Ectodermal cell (in vitro differentiated cells): Measurements from ENCODE around the gene DAP3. TPM values are rescaled to one million over a fixed set of nuclear protein-coding genes. Genes with fewer than 3 reads are reported as not detected.
"Not testable (repeated sequence)": the region's sequence is repeated elsewhere in the genome, so short reads cannot be mapped to it uniquely, and the experiment has no call there.

ENCODE experiments used
- H3K27ac ChIP-seq: 2 replicates; pipeline ENCODE4 v1.7.0; 2013; ENCODE audit warnings: mild to moderate bottlenecking, low read depth, low read length; ENCODE audit not compliant: insufficient read depth, poor library complexity, severe bottlenecking
- H3K27me3 ChIP-seq: 2 replicates; pipeline ENCODE4 v1.7.0; 2013; ENCODE audit warnings: mild to moderate bottlenecking, low read length; ENCODE audit not compliant: insufficient read depth, control insufficient read depth, poor library complexity, severe bottlenecking
- H3K36me3 ChIP-seq: one replicate; pipeline ENCODE4 v1.7.0; 2013; ENCODE audit warnings: low read length; ENCODE audit not compliant: control insufficient read depth, insufficient read depth
- H3K4me1 ChIP-seq: one replicate; pipeline ENCODE4 v1.7.0; 2013; ENCODE audit warnings: low read length; ENCODE audit not compliant: control insufficient read depth, insufficient read depth
- H3K4me3 ChIP-seq: 2 replicates; pipeline ENCODE4 v1.7.0; 2013; ENCODE audit warnings: low read depth, low read length, control low read depth; ENCODE audit not compliant: insufficient read depth
- H3K9me3 ChIP-seq: 2 replicates; pipeline ENCODE4 v1.7.0; 2013; ENCODE audit warnings: mild to moderate bottlenecking, low read length, moderate library complexity; ENCODE audit not compliant: control insufficient read depth
- WGBS, 2 experiments: methylation state at CpG; one replicate each; pipeline ENCODE4 v1.1.7; 2013; ENCODE audit warnings: missing lambda C conversion rate in 2 of 2; 5-methylcytosine and 5-hydroxymethylcytosine counted together
- polyA plus RNA-seq, 4 experiments: library from polyadenylated mRNA; stranded (reverse); fragments of 50-300 nt; gene quantifications; one replicate each; pipeline ENCODE4 v1.2.3, GENCODE V29; 2013

DAP3 gene
- 105 TPM for polyA plus RNA-seq (2013, experiment 1 of 4)
- 112 TPM for polyA plus RNA-seq (2013, experiment 2 of 4)
- polyA plus RNA-seq (2013, experiment 3 of 4) = 75.0 TPM
- polyA plus RNA-seq (2013, experiment 4 of 4) = 88.5 TPM

- 0% methylated on average over 27 to 28 of the region's 28 CpGs for WGBS, 2 experiments
- peak within 1 kb of the TSS; percentile 98 for H3K27ac ChIP-seq
- not testable (repeated sequence) for H3K4me1 ChIP-seq, H3K27me3 ChIP-seq, H3K9me3 ChIP-seq
- H3K36me3 ChIP-seq = peaks cover 21% of the 10 kb centered on the region
- H3K4me3 ChIP-seq = peak within 1 kb of the TSS; percentile 93
Measured at GRCh38 chr1:155689081-155689607, at the start of gene DAP3. DAP3 (plus strand) TSS chr1:155689091; CDS start chr1:155709780, 20,689 bp downstream.

DNA sequence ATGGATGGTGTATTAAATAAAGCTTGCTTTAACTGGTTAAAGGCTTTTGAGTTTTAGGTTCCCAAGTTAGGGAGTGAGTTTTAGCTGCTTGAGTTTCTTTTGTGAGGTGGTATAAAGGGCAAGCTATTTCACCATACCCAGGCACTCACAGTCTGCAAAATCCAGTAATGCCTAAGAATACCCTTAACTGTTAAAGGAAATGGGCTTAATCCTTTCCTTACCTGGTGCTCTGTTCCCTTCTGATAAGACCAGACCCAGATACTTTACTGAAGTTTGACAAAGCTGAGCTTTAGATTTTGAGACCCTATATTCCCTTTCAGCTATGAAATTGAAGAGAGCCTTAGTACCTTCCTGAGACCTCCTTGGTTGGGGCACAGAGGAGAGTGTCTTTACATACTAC is 48.5 kb upstream of the DAP3 start:
- no peaks in the 10 kb centered on the region for H3K36me3 ChIP-seq
- H3K4me3 ChIP-seq = no peak overlapping the region
- no peaks in the 10 kb centered on the region for H3K27me3 ChIP-seq
- peaks cover 4% of the 10 kb centered on the region for H3K9me3 ChIP-seq
- H3K4me1 ChIP-seq = no peaks in the 10 kb centered on the region
- H3K27ac ChIP-seq = no peak overlapping the region

DNA sequence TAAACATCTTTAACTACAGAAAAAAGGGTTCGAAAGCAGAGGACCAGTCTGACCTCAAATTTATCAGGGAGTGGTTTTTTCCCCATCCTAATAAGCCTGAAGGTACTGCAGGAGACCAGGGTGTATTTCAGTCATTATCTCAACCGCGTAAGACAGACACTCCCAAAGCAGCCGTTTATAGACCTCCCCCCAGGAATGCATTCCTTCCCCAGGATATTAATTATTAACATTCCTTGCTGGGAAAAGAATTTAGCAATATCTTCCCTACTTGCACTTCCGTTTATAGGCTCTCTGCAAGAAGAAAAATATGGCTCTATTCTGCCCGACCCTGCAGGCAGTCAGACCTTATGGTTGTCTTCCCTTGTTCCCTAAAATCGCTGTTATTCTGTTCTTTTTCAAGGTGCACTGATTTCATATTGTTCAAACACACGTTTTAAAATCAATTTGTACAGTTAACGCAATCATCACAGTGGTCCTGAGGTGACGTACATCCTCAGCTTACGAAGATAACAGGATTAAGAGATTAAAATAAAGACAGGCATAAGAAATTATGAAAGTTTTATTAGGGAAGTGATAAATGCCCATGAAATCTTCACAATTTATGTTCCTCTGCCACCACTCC is 46.2 kb upstream of the DAP3 start:
- WGBS, 2 experiments = 86 to 88% methylated on average over 11 of the region's 11 CpGs
- not testable (repeated sequence) for H3K27ac ChIP-seq, H3K4me3 ChIP-seq, H3K27me3 ChIP-seq, H3K36me3 ChIP-seq, H3K4me1 ChIP-seq, H3K9me3 ChIP-seq

DNA sequence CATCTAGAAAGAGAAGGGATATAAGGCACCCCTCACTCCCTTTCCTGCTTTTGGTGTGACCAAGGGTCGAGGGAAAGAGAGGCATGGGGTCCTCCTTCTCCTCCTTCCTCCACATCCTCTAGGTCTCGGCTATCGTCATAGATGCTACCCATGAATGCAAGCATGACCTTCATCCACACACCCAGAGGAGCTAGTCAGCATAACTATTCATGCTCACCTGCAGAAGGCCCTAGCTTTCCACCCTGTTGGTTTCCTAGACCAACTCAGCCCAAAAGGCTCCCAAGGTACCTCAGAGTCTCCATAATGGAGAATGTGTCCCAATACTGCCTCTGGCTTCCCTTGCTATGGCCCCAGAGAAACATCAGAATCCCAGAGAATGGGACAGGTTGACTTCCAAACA is 45.7 kb upstream of the DAP3 start:
- H3K4me3 ChIP-seq = no peak overlapping the region

GRCh38 chr1:155645034-155645598 is 43.8 kb upstream of the DAP3 start:
- H3K4me1 ChIP-seq = no peaks in the 10 kb centered on the region
- H3K27ac ChIP-seq = no peak overlapping the region
- H3K27me3 ChIP-seq = no peaks in the 10 kb centered on the region
- H3K36me3 ChIP-seq = no peaks in the 10 kb centered on the region
- WGBS, 2 experiments = 89 to 90% methylated on average over 4 of the region's 4 CpGs
- H3K9me3 ChIP-seq = peaks cover 4% of the 10 kb centered on the region
- no peak overlapping the region for H3K4me3 ChIP-seq

More for the DNA sequence above, 45.7 kb upstream of the DAP3 start:
- Histone ChIP-seq H3K36me3 (no peaks in the 10 kb centered on the region), H3K27me3 (no peaks in the 10 kb centered on the region), H3K4me1 (no peaks in the 10 kb centered on the region), H3K9me3 (peaks cover 4% of the 10 kb centered on the region), H3K27ac (no peak overlapping the region)
- WGBS, 2 experiments = 85 to 97% methylated on average over 3 of the region's 3 CpGs

GRCh38 chr1:155645648-155646047 is 43.2 kb upstream of the DAP3 start:
- H3K36me3 ChIP-seq = no peaks in the 10 kb centered on the region
- peaks cover 4% of the 10 kb centered on the region for H3K9me3 ChIP-seq
- H3K4me1 ChIP-seq = no peaks in the 10 kb centered on the region
- no peak overlapping the region for H3K4me3 ChIP-seq
- no peaks in the 10 kb centered on the region for H3K27me3 ChIP-seq
- 91% methylated on average over 6 of the region's 6 CpGs for WGBS, 2 experiments
- no peak overlapping the region for H3K27ac ChIP-seq

GRCh38 chr1:155646307-155646706 is 42.6 kb upstream of the DAP3 start:
- H3K36me3 ChIP-seq = no peaks in the 10 kb centered on the region
- no peaks in the 10 kb centered on the region for H3K27me3 ChIP-seq
- H3K27ac ChIP-seq = no peak overlapping the region
- H3K9me3 ChIP-seq = peaks cover 4% of the 10 kb centered on the region
- no peaks in the 10 kb centered on the region for H3K4me1 ChIP-seq
- no peak overlapping the region for H3K4me3 ChIP-seq
- WGBS, 2 experiments = 94 to 98% methylated on average over 2 of the region's 2 CpGs

- H3K36me3 ChIP-seq = no peaks in the 10 kb centered on the region
- H3K27me3 ChIP-seq = no peaks in the 10 kb centered on the region
- no peak overlapping the region for H3K4me3 ChIP-seq
- WGBS, 2 experiments = 70 to 72% methylated on average over 10 of the region's 11 CpGs
- H3K4me1 ChIP-seq = no peaks in the 10 kb centered on the region
- peaks cover under 1% of the 10 kb centered on the region for H3K9me3 ChIP-seq
- no peak overlapping the region for H3K27ac ChIP-seq
Measured at GRCh38 chr1:155648207-155649147, 40.4 kb upstream of the DAP3 start.

- Histone ChIP-seq H3K4me3 (no peak overlapping the region), H3K27me3 (no peaks in the 10 kb centered on the region), H3K4me1 (no peaks in the 10 kb centered on the region), H3K36me3 (no peaks in the 10 kb centered on the region), H3K9me3 (no peaks in the 10 kb centered on the region), H3K27ac (no peak overlapping the region)
Measured at GRCh38 chr1:155649676-155650075, 39.2 kb upstream of the DAP3 start.

DNA sequence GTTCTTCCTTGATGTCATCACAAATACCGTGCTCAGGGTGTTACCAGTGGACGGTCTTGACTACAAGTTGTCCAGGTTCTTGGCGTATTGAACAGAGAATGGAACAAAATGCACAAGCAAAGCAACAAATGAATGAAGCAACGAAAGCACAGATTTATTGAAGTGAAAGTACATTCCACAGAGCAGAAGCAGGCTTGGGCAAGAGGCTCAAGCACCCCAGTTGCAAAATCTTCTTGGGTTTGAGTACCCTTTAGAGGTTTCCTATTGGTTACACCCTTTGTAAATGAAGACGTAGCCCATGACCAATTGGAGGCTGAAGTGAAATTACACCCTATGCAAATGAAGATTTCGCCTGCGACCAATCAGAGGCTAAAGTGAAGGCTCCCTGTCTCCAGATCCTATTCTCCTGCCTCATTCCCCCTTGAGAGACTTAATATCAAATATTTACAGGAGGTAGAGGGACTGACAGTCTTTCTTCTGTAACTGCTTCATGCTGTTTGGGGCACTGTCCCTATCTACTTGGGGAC is 38.6 kb upstream of the DAP3 start:
- Histone ChIP-seq H3K27ac (no peak overlapping the region), H3K4me1 (no peaks in the 10 kb centered on the region), H3K9me3 (no peaks in the 10 kb centered on the region), H3K27me3 (no peaks in the 10 kb centered on the region), H3K36me3 (no peaks in the 10 kb centered on the region), H3K4me3 (no peak overlapping the region)
- 95% methylated on average over 7 of the region's 7 CpGs for WGBS, 2 experiments
